Neural cell (in vitro differentiated cells): ENCODE results near the gene RASGRP4. TPM values are rescaled to one million over a fixed set of nuclear protein-coding genes. Genes with fewer than 3 reads are reported as not detected.

Source experiments
- H2AFZ ChIP-seq: fragments of 200-600, 300-800 bp; sonication (generic), shearing (Covaris generic); 2 replicates; pipeline ENCODE4 v1.6.0; 2014; ENCODE audit warnings: low read depth, mild to moderate bottlenecking, antibody characterized with exemption, low read length, moderate library complexity
- H3F3A ChIP-seq: fragments of 200-600 bp; shearing (Covaris generic); 2 replicates; pipeline ENCODE4 v1.6.1; 2016; ENCODE audit warnings: mild to moderate bottlenecking, moderate library complexity, mixed read lengths, antibody characterized with exemption, low read length; ENCODE audit not compliant: insufficient read depth, poor library complexity, severe bottlenecking
- H3K27ac ChIP-seq: fragments of 200-600, 300-800 bp; sonication (generic), shearing (Covaris generic); 2 replicates; pipeline ENCODE4 v1.5.1; 2014; ENCODE audit warnings: mild to moderate bottlenecking, low read length, moderate library complexity
- H3K27me3 ChIP-seq: fragments of 300-800, 200-600 bp; sonication (generic), shearing (Covaris generic); 2 replicates; pipeline ENCODE4 v1.6.0; 2014; ENCODE audit warnings: mild to moderate bottlenecking, low read depth, low read length, moderate library complexity; ENCODE audit not compliant: insufficient read depth
- H3K36me3 ChIP-seq: fragments of 300-800, 200-600 bp; sonication (generic), shearing (Covaris generic); 2 replicates; pipeline ENCODE4 v1.5.1; 2014; ENCODE audit warnings: mild to moderate bottlenecking, antibody characterized with exemption, low read length, moderate library complexity; ENCODE audit not compliant: insufficient read depth
- H3K4me2 ChIP-seq: fragments of 300-800, 200-600 bp; sonication (generic), shearing (Covaris generic); 2 replicates; pipeline ENCODE4 v1.6.0; 2014; ENCODE audit warnings: mild to moderate bottlenecking, low read length
- H3K4me3 ChIP-seq: fragments of 300-800, 200-600 bp; sonication (generic), shearing (Covaris generic); 2 replicates; pipeline ENCODE4 v1.5.1; 2014; ENCODE audit warnings: mild to moderate bottlenecking, low read length, moderate library complexity
- H3K79me2 ChIP-seq: fragments of 200-600 bp; shearing (Covaris generic); replicated peaks from 2 replicates; pipeline ENCODE4 v1.6.0; 2014; ENCODE audit warnings: mild to moderate bottlenecking, low read length, moderate library complexity; ENCODE audit not compliant: insufficient read depth
- H3K9ac ChIP-seq: fragments of 300-800, 200-600 bp; sonication (generic), shearing (Covaris generic); 2 replicates; pipeline ENCODE4 v1.6.1; 2016; ENCODE audit warnings: mild to moderate bottlenecking, low read length, mixed read lengths
- H3K9me2 ChIP-seq: fragments of 200-600 bp; shearing (Covaris generic); 2 replicates; pipeline ENCODE4 v1.6.1; 2016; ENCODE audit warnings: mild to moderate bottlenecking, low read length, mixed read lengths; ENCODE audit not compliant: insufficient read depth
- H3K9me3 ChIP-seq: fragments of 200-600, 300-800 bp; sonication (generic), shearing (Covaris generic); 2 replicates; pipeline ENCODE4 v1.6.1; 2016; ENCODE audit warnings: mild to moderate bottlenecking, mixed run types, low read length, moderate library complexity, mixed read lengths
- H4K20me1 ChIP-seq: fragments of 200-600 bp; shearing (Covaris generic); 2 replicates; pipeline ENCODE4 v1.6.1; 2016; ENCODE audit warnings: mild to moderate bottlenecking, mixed run types; ENCODE audit not compliant: insufficient read depth
- EP300 ChIP-seq: fragments of 450-650 bp; conservative IDR thresholded peaks from 2 replicates; pipeline ENCODE4 v1.6.1; 2014; ENCODE audit warnings: antibody characterized with exemption, mild to moderate bottlenecking, moderate library complexity; ENCODE audit not compliant: poor library complexity, severe bottlenecking
- EZH2 ChIP-seq: fragments of 200-600, 300-800 bp; shearing (Covaris generic), sonication (generic); IDR thresholded peaks from 2 replicates; pipeline ENCODE4 v1.6.1; 2014; ENCODE audit warnings: antibody characterized with exemption, low read length, borderline replicate concordance, mild to moderate bottlenecking; ENCODE audit not compliant: insufficient read depth, poor library complexity, severe bottlenecking
- MXI1 ChIP-seq: fragments of 450-650 bp; conservative IDR thresholded peaks from 2 replicates; pipeline ENCODE4 v1.6.1; 2014; ENCODE audit warnings: antibody characterized with exemption, mild to moderate bottlenecking; ENCODE audit not compliant: poor library complexity, severe bottlenecking
- POLR2AphosphoS5 ChIP-seq: IDR thresholded peaks from 2 replicates; pipeline ENCODE4 v1.6.1; 2012
- RAD21 ChIP-seq: fragments of 450-650 bp; conservative IDR thresholded peaks from 2 replicates; pipeline ENCODE4 v1.6.1; 2014; ENCODE audit warnings: antibody characterized with exemption, mild to moderate bottlenecking, moderate library complexity
- SMC3 ChIP-seq: fragments of 450-650 bp; conservative IDR thresholded peaks from 2 replicates; pipeline ENCODE4 v1.6.1; 2014; ENCODE audit warnings: antibody characterized with exemption, mild to moderate bottlenecking, moderate library complexity; ENCODE audit not compliant: poor library complexity
- TAF1 ChIP-seq: IDR thresholded peaks from 2 replicates; pipeline ENCODE4 v1.6.1; 2012; ENCODE audit warnings: low read depth
- polyA plus RNA-seq: library from polyadenylated mRNA; depleted of rRNA; stranded (reverse); fragments of >200 nt; gene quantifications from 2 replicates; pipeline ENCODE4 v1.2.3, GENCODE V29; 2014
- TF ChIP-seq, protein P1 (sequence below): IDR thresholded peaks from 2 replicates; pipeline ENCODE4 v1.6.1; 2012; ENCODE audit warnings: borderline replicate concordance
- TF ChIP-seq, protein P2 (sequence below): fragments of 450-650 bp; IDR thresholded peaks from 2 replicates; pipeline ENCODE4 v1.5.1; 2014; ENCODE audit warnings: antibody characterized with exemption, mild to moderate bottlenecking, moderate library complexity; ENCODE audit not compliant: poor library complexity, severe bottlenecking

Gene RASGRP4
- polyA plus RNA-seq, 1 donor from 2014 or later, result not detected

DNA sequence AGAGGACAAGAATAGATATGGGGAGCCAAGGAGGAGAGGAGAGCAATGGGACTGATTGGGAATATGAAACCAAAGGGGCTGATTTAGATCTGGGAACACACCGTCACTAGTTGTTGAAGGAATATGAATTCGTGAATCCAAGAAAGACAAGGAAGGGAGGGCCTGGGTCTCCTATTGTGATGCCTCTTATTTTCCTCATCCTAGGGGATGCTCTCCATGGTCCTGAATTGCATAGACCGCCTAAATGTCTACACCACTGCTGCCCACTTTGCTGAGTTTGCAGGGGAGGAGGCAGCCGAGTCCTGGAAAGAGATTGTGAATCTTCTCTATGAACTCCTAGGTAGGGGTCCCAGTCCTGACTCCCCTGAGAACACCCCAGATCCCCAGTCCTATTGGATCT, 29.0 kb upstream of the RASGRP4 start:
- Histone ChIP-seq H3K4me2 (no peak overlapping the region), H3K79me2 (no peaks in the 10 kb centered on the region), H3K9me2 (no peaks in the 10 kb centered on the region), H3K27me3 (no peaks in the 10 kb centered on the region), H3K36me3 (no peaks in the 10 kb centered on the region), H3K9me3 (no peaks in the 10 kb centered on the region), H3K27ac (no peak overlapping the region), H3K4me3 (no peak overlapping the region), H2AFZ (no peak overlapping the region), H3F3A (no peaks in the 10 kb centered on the region), H4K20me1 (no peaks in the 10 kb centered on the region), H3K9ac (no peak overlapping the region)
- no peak for TF ChIP-seq EZH2
- TF ChIP-seq, protein P1, sequence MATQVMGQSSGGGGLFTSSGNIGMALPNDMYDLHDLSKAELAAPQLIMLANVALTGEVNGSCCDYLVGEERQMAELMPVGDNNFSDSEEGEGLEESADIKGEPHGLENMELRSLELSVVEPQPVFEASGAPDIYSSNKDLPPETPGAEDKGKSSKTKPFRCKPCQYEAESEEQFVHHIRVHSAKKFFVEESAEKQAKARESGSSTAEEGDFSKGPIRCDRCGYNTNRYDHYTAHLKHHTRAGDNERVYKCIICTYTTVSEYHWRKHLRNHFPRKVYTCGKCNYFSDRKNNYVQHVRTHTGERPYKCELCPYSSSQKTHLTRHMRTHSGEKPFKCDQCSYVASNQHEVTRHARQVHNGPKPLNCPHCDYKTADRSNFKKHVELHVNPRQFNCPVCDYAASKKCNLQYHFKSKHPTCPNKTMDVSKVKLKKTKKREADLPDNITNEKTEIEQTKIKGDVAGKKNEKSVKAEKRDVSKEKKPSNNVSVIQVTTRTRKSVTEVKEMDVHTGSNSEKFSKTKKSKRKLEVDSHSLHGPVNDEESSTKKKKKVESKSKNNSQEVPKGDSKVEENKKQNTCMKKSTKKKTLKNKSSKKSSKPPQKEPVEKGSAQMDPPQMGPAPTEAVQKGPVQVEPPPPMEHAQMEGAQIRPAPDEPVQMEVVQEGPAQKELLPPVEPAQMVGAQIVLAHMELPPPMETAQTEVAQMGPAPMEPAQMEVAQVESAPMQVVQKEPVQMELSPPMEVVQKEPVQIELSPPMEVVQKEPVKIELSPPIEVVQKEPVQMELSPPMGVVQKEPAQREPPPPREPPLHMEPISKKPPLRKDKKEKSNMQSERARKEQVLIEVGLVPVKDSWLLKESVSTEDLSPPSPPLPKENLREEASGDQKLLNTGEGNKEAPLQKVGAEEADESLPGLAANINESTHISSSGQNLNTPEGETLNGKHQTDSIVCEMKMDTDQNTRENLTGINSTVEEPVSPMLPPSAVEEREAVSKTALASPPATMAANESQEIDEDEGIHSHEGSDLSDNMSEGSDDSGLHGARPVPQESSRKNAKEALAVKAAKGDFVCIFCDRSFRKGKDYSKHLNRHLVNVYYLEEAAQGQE, result peak; percentile 17

DNA sequence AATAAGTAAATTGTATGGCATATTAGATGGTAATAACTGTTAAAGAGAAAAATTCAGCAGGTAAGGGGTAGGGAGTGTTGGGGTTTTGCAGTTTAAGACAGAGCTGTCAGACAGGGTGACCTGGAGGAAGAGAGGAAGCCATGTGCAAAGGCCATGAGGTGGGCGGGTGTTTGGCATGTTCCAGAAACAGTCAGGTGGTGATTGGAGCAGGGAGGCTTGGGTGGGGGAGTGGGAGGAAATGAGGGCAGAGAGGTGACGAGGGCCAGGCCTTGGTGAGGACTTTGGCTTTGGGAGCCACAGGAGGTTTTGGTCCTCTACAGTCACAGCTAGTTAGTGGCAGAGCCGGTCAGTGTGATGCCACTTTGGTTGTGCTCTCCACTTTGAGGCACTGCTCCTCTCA, 27.6 kb upstream of the RASGRP4 start:
- H4K20me1 ChIP-seq, result no peaks in the 10 kb centered on the region
- no peak overlapping the region for H3K4me3 ChIP-seq
- TF ChIP-seq MXI1, result no peak
- no peak for TF ChIP-seq EZH2
- no peak for TF ChIP-seq POLR2AphosphoS5
- TF ChIP-seq, protein P2, sequence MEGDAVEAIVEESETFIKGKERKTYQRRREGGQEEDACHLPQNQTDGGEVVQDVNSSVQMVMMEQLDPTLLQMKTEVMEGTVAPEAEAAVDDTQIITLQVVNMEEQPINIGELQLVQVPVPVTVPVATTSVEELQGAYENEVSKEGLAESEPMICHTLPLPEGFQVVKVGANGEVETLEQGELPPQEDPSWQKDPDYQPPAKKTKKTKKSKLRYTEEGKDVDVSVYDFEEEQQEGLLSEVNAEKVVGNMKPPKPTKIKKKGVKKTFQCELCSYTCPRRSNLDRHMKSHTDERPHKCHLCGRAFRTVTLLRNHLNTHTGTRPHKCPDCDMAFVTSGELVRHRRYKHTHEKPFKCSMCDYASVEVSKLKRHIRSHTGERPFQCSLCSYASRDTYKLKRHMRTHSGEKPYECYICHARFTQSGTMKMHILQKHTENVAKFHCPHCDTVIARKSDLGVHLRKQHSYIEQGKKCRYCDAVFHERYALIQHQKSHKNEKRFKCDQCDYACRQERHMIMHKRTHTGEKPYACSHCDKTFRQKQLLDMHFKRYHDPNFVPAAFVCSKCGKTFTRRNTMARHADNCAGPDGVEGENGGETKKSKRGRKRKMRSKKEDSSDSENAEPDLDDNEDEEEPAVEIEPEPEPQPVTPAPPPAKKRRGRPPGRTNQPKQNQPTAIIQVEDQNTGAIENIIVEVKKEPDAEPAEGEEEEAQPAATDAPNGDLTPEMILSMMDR, result no peak
- TF ChIP-seq, protein P1, result no peak
- TF ChIP-seq EP300, result no peak
- no peak for TF ChIP-seq SMC3
- TF ChIP-seq RAD21, result no peak
- TF ChIP-seq TAF1, result no peak
- no peaks in the 10 kb centered on the region for H3K79me2 ChIP-seq
- no peak overlapping the region for H3K4me2 ChIP-seq
- no peak overlapping the region for H3K27ac ChIP-seq
- no peak overlapping the region for H2AFZ ChIP-seq
- no peaks in the 10 kb centered on the region for H3F3A ChIP-seq
- H3K27me3 ChIP-seq, result no peaks in the 10 kb centered on the region
- no peaks in the 10 kb centered on the region for H3K9me2 ChIP-seq
- H3K9me3 ChIP-seq, result no peaks in the 10 kb centered on the region
- H3K36me3 ChIP-seq, result no peaks in the 10 kb centered on the region
- no peak overlapping the region for H3K9ac ChIP-seq
